ENCODE results near the gene CD200R1L.
"Not testable (repeated sequence)": the region's sequence is repeated elsewhere in the genome, so short reads cannot be mapped to it uniquely, and the experiment has no call there.

The CD200R1L gene, protein sequence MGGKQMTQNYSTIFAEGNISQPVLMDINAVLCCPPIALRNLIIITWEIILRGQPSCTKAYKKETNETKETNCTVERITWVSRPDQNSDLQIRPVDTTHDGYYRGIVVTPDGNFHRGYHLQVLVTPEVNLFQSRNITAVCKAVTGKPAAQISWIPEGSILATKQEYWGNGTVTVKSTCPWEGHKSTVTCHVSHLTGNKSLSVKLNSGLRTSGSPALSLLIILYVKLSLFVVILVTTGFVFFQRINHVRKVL

DNA sequence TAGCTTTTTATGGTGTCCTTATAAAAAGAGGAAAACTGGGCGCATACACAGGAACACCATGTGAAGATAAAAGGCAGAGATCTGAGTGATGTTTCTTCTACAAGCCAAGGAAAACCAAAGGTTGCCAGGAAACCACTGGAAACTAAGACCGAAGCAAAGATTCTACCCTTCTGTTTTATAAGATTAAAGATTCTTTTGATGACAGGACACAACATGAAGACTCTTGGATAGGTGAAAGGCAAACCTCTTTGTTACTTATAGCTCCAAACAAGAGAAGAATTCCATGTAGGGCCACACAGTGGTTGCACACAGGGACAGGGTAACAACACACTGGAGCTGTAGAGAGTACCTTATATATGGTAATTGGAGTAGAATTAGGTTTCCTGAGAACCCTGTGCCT, at the start of gene CD200R1L:
CD200R1L (minus strand) TSS at position 101 of the 400 bp plus-strand sequence. CDS start 17,497 bp downstream, outside the sequence.
- DNase-seq, result no peak

DNA sequence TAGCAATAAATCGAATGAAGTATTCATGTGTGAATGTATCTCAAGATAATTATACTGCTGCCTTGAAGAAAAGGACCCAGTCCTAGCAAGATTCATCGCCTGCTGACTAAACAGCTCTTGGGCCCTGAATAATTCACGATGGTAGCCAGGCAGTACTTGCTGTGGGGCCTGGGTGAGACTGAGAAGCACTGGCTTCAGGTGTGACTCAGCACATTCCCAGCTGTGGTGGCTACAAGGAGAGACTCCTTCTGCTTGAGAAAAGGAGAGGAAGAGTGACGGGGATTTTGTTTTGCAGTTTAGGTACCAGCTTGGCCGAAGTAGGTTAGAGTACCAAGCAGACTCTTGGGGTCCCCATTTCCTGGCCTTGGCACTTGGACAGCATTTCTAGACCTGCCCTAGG, 47.6 kb upstream of the CD200R1L start:
- DNase-seq, result no peak

DNA sequence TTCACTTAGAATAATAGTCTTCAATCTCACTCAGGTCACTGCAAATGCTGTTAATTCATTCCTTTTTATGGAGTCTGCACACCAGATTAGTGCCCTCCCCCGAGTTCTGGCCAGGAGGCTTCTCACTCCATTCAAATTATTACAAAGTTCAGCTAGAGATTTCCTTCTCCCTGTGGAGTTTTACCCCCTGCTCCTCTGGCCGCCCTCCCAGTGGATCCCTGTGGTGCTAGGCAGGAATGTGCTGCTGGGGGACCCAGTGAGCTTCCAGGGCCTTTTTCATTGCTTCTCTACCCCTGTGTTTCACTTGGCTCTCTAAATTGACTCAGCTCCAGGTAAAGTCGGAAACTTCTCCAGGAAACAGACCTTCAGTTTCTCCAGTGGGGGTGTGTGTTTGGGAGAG, 42.7 kb upstream of the CD200R1L start:
- no peak for DNase-seq

DNA sequence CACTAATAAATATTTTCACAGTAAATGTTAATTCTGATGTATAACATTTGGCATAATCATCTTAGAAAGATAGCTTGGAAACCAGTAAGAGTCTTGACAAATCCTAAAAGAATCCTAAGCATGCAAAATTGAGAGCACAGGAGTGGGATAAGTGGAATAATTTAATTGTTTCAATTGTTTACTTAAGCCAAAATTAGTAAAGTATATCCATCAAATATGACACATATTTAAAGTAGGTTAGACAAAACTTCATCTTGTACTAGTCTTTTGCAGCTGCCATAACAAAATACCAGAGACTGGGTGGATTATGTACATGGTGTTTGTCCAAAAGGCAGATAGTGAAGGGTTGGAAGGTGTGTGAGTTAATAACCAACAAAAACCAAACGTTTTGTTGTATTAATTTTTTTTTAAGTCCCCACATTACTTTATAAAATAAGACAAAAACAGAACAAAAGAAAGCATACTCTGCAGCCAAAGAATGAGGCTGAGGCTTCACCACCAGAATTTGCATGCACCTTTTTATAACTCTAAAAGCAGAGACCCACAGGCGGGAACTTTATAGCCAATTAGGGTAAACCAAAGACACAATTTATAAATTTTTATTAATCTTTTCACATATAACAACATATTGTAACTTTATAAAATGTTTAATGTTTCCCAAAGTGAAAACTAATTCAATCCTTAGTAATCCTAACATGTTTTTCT, 41.9 kb upstream of the CD200R1L start:
- no peak for DNase-seq

DNA sequence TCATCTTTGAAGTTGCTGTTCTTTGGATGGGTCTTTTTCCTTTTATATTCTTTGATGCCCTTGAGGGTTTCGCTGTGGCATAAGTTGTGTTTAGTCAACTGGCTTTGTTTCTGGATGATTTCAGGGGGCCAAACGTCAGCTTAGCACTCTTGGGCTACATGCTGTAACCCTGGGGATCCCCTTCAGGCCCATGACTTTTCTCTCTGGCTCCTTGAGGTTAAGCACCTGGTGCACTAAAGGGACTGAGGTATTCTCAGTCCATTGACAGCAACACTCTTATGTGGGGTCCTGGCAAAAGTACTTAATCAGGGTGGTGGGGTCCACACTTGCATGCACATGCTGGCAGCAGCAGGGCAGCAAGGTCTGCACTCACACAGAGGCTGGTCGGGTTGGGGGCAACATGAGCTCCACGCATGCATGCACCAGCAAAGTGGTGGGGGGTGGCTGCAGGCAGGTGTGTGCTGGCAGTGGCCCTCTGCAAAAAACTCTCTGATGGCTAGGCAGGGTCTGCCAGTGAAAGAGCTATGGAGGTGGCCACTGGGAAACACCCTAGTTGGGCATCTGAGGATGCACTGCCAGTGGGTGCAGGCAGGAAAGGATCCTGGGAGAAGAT, 38.1 kb upstream of the CD200R1L start:
- DNase-seq, result no peak

DNA sequence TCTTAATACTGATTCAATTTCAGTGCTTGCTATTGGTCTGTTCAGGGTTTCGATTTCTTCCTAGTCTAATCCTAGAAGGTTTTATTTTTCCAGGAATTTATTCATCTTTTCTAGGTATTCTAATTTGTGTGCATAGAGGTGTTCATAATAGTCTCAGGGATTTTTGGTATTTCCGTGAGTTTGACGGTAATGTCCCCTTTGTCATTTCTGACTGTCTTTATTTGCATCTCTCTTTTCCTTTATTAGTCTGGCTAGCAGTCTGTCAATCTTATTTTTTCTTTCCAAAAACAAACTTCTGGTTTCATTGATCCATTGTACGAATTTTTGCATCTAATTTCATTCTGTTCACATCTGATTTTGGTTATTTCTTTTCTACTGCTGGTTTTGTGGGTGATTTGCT, 35.2 kb upstream of the CD200R1L start:
- DNase-seq, result no peak

DNA sequence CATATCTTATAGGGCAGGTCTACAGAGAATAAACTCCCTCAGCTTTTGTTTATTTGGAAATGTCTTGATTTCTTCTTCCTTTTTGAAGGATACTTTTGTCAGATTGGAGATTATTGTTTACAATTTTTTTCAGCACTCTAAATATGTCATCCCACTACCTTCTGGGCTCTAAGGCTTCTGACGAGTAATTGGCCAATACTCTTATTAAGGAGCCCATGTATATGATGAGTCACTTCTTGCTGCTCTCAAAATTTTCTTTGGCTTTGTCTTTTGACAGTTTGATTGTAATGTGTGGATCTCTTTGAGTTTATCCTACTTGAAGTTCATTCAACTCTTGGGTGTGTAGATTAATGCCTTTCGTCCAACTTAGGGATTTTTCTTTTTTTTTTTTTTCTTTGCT, 28.9 kb upstream of the CD200R1L start:
- no peak for DNase-seq

DNA sequence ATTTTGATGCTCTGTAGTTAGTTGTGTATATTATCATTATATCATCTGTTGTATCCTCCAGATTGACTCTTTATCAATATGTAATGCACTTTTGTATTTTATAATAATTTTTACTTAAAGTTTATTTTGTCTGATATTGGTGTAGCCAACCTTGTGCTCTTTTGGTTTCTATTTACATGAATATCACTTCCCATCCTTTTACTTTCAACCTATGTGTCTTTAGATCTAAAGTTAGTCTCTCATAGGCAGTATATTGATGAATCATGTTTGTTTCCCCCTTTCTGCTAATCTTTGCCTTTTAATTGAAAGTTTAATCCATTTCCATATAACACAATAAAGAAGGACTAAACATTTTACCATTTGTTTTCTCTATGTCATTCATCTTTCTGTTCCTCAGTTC, 28.1 kb upstream of the CD200R1L start:
- no peak for DNase-seq

DNA sequence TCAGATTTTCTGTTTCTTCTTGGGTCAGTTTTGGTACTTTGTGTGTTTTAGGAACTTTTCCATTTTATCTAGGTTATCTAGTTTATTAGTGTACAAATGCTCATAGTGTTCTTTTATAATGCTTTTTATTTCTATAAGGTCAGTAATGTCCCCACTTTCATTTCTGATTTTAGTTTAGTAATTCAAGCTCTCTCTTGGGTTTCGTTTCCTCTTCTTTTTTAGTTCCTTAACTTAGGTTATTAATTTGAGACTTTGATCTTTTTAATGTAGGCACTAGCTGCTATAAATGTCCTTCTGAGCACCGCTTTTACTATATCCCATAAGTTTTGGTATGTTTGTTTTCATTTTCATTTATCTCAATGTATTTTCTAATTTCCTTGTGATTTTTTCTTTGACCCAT, 27.0 kb upstream of the CD200R1L start:
- DNase-seq, result no peak

DNA sequence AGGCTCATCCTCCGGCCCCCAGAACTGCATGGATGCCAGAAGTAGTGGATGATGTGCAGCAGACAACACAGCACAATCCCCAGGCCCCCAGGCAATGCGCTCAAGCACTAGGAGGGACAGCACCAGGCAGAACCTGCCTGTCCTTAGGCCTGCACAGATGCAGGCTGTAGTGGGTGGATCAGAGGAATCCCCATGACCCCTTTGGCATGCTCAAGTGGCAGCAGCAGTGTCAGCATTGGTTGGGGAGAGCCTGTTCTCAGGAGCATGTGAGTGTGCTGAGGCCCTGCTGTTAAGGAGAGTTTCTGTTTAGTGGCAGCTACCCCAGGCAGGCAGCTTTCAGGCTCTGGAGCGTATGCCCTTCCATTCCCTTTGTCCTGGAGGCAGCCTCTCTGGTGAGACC, 25.1 kb upstream of the CD200R1L start:
- no peak for DNase-seq

DNA sequence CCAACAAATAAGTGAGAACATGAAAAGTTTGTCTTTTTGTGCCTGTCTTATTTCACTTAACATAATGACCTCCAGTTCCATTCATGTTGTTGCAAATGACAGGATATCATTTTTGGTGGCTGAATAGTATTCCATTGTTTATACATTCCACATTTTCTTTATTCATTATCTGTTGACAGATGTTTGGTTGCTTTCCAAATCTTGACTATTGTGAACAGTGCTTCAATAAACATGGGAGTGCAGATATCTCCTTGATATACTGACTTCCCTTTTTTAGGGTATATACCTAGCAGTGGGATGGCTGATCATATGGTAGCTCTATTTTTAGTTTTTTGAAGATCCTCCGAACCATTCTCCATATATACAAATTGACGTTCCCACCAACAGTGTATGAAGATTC, 19.1 kb upstream of the CD200R1L start:
- no peak for DNase-seq

DNA sequence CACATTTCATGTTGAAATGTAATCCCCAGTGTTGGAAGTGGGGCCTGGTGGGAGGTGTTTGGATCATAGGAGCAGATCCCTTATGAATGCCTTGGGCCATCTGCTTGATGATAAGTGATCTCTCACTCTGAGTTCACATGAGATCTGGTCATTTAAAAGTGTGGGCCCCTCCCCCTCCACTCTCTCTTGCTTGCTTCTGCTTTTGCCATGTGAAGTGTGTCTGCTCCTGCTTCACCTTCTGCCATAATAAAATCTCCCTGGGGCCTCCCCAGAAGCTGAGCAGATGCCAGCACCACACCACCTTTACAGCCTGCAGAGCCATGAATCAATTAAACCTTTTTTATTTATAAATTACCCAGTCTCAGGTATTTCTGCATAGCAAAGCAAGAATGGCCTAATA, 14.2 kb upstream of the CD200R1L start:
- DNase-seq, result no peak

DNA sequence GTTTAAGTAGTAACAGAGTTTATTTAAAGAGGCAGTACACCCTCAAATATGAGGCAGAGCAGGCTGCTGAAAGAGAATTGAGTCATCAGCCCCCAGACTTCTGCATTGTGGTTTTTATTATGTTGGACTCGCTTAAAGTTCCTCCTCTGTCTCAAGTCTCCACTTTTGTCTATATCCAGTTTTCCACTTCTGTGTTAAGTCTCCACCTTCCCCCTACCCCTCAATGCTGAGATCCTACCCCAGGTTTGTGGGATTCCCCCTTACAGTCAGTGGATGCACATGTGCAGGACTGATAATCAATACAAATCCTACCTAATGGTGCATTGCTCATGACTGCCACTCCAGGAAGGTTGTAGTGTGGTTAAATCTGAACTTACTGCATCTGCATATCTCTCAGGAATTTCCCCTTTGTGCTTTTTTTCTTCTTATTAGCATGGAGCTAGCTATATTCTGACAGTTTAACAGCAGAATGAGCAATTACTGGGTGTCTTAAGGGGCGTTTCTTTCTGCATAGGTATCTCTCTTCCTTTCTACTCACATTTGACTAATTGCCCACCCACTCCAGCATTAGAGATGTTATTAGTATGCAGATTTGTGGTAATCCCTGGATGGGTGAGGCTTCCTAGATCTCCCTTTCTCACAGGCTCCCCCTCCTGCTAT, 11.9 kb upstream of the CD200R1L start:
- DNase-seq, result peak; percentile 16

DNA sequence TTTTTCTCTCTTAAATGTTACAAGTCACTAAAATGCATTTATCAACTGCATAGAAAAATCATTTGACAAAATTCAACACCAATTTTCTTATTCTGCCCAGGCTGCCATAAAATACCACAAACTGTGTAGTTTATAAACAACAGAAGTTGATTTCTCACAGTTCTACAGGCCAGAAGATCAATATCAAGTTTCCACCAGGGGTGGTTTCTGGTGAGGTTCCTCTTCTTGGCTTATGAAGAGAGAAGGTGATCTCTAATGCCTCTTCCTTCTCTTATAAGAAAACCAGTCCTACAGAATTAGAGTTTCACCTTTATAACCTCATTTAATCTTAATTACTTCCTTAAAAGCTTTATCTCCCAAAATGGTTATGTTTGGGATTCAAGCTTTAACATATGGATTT, 10.9 kb upstream of the CD200R1L start:
- peak; percentile 30 for DNase-seq

DNA sequence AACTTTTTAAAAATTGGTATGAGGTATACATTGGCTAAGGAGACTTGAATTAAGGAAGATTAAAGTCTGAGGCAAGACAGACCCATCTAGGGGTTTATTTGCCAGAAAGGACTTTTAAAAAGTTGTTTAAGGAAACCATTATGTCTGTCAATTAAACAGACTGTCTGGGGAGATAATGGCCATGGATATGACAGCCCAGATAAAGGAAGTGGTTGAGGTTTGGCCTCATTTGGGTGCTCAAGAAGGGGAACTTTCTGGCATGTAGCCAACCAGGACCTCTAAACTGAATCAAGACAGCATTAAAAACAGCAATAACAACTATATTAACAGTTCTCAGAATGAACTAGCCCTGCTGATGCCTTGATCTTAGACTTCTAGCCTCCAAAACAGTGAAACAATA, 9.9 kb upstream of the CD200R1L start:
- peak; percentile 66 for DNase-seq

DNA sequence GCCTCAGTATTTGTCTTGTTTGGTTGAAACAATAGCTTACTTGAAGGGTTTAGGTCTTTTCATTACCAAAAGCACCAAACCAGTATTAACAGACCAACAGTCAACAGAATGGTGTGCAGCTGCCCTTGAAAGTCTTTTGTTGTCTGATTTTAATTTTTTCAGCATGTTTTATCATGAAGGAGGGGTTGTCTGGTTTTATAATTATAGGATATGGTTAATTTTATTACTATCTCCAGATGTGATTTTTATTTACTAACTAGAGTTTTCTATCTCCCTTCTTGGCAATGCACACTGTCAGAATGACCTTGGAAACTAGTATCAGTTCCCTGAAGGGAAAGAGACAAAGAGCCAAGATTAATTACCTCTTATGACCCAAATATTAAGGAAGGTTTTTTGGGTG, 9.2 kb upstream of the CD200R1L start:
- no peak for DNase-seq

DNA sequence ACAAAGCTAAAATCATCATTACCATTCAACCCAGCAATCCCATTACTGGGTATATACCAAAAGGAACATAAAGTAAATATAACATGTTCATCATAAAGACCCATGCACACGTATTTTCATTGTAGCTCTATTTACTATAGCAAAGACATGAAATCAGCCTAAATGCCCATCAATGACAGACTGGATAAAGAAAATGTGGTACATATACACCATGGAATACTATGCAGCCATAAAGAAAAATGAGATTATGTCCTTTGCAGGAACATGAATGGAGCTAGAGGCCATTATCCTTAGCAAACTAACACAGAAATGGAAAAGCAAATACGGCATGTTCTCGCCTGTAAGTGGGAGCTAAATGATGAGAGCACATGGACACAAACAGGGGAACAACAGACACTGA, 8.4 kb upstream of the CD200R1L start:
- not testable (repeated sequence) for DNase-seq

DNA sequence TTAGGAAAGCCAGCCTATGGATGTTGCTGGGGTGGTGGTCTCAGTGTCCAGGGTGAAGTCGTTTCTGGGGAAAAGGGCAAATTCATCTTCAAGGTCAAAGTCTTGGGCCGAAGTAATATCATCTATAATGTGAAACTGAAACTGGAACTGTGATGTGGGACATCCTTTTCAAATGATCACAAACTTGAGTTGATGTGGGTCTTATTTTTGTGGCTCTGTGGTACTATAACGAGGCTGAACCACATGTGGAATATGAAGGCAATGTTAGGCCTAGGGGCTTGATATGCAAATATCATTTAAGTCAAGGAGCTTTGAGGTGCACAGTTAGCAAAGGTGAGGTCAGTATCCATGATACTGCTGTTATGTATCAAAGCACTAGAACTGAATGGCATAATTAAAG, 1.5 kb upstream of the CD200R1L start:
- DNase-seq, result peak; percentile 38

DNA sequence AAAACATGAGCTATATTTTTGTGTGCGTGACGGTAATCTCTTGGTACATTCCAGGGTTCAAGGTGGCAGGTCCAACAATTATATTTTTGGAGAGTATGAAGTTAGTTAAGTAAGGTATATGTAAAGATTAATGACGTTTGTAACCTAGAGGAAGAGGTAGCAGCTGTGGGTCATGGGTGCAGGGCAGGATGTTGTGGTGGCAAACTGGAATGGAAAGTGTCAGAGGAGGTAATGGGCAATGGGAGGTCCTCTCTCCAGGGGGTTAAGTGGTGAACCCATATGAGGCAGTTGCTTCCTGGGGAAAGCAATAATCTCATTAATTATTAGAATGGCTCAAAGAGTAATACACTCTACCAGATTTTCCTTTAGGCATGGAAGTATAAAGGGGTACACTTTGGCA, 1.0 kb upstream of the CD200R1L start:
- peak; percentile 64 for DNase-seq

DNA sequence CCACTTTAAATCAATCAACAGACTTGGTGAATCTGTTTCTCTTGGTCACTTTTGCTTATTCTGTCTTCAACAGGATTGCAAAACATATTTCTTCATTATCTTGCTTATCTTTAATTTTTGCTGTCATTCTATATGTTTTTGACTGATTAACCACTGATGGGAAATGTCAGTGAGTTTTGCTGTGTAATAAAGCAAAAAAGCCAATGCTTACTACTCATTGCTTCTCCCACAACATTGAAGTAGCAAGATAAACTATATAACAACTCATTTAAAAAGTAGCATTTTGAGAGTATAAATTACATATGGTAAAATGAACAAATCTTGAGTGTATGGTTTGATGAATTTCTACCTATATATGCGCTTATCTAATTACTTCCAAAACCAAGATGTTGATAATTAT, 892 bp downstream of the CD200R1L start:
- no peak for DNase-seq

DNA sequence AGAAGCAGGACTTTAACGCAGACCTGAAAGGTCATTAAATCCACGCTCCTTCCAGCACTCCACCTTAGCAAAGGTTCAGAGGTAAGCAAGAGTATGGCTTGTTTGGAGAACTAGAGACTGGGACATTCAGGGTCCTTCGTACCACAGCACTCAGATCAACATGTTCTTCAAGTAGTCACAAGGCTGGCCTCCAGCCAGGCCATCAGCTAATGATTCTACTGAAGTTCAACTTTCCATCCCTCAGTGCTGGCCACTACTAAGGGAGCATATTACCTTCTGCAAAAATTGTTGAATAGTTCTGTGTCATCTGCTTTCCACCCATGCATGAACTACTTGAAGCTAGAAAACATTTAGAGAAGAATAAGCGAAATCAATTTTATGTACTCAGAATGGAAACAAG, 17.6 kb downstream of the CD200R1L start:
- no peak for DNase-seq

DNA sequence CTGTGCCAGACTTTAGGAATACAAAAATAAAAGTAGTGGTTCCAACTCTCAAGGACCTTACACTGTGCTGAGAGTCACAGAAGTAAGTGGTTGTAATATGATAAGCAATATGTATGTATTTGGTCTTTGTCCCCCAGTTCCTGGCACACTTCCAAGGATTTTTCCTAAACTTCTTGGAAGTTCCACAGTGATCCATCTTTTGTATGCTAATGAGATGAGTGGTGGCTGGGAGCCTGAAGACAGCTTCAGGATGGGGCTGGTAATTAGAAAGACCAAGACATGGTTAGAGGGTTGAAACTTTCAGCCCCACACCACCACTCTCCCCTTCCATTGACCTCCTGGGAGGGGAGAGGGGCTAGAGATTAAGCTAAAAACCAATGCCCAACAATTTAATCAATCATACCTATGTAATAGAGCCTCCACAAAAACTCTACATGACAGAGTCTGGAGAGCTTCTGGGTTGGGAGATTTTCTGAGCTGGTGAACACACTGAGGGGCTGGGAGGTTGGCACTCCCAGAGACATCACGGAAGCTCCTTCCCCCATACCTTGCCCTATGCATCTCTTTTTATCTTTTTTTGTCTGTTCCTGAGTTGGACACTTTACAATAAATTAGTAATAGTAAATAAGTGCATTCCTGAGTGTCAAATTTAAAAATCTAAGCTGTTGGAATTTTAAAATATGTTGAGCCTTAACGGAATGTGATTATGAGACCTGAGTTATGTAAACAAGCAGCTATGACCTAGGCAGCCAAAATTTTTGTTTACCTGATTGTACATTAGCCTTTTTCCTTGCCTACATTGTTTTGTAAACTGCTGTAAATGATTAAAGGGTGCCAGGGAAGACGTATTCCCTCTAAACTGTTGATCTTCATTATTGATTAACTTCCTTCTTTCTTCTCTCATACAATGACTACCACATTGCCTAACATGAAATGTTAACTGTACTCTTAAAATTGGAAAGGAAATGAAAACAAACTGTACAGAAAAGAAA, 24.3 kb downstream of the CD200R1L start:
- DNase-seq, result no peak

DNA sequence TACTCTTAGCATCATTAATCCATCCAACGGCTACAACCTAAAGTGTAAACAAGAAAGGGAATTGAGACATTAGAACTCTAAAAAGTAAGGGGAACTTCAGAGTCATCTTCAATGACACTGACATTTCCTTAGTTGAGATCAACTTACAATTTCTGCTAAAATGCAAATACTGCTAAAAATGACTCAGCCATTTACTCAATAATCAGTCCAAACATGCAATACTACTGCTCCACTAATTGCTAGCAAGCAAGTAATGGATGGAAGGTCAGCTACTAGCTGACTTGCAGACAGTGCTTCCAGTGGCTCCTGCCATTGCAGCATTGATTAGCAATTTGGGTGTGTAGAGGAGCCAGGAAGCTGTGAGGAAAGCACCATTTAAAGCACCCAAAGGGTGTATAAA, 28.4 kb downstream of the CD200R1L start:
- no peak for DNase-seq
